ENCODE results near the gene EIF1.

EIF1 gene

GRCh38 chr17:41725134-41725533 lies 36.4 kb downstream of the EIF1 start:
- no peaks in the 10 kb centered on the region for H3K9me3 Mint-ChIP-seq
- H3K4me3 Mint-ChIP-seq, result no peak overlapping the region
- no peak for DNase-seq
- H3K4me1 Mint-ChIP-seq (ENCODE audit: low read depth), result no peaks in the 10 kb centered on the region
- H3K36me3 Mint-ChIP-seq (ENCODE audit: low read depth), result no peaks in the 10 kb centered on the region
- H3K27ac Mint-ChIP-seq, result no peak overlapping the region
- H3K27me3 Mint-ChIP-seq, result peaks cover 20% of the 10 kb centered on the region

- H3K27me3 Mint-ChIP-seq, result peaks cover 40% of the 10 kb centered on the region
- no peaks in the 10 kb centered on the region for H3K36me3 Mint-ChIP-seq (ENCODE audit: low read depth)
- H3K4me3 Mint-ChIP-seq, result no peak overlapping the region
- no peaks in the 10 kb centered on the region for H3K9me3 Mint-ChIP-seq
- H3K4me1 Mint-ChIP-seq (ENCODE audit: low read depth), result no peaks in the 10 kb centered on the region
- H3K27ac Mint-ChIP-seq, result no peak overlapping the region
- DNase-seq, result no peak
Measured at GRCh38 chr17:41728056-41728455, 39.4 kb downstream of the EIF1 start.

- Mint-ChIP-seq H3K9me3 (no peaks in the 10 kb centered on the region), H3K36me3 (ENCODE audit: low read depth) (no peaks in the 10 kb centered on the region), H3K4me3 (no peak overlapping the region), H3K27ac (no peak overlapping the region), H3K4me1 (ENCODE audit: low read depth) (peaks cover 6% of the 10 kb centered on the region), H3K27me3 (peaks cover 43% of the 10 kb centered on the region)
- DNase-seq, result no peak
Measured at GRCh38 chr17:41730479-41730878, 41.8 kb downstream of the EIF1 start.

GRCh38 chr17:41731836-41732235 lies 43.2 kb downstream of the EIF1 start:
- Mint-ChIP-seq H3K36me3 (ENCODE audit: low read depth) (no peaks in the 10 kb centered on the region), H3K4me1 (ENCODE audit: low read depth) (peaks cover 6% of the 10 kb centered on the region), H3K4me3 (no peak overlapping the region), H3K27ac (no peak overlapping the region), H3K27me3 (peaks cover 56% of the 10 kb centered on the region), H3K9me3 (no peaks in the 10 kb centered on the region)
- no peak for DNase-seq

GRCh38 chr17:41733348-41734138 lies 44.9 kb downstream of the EIF1 start:
- no peak overlapping the region for H3K4me3 Mint-ChIP-seq
- peaks cover 65% of the 10 kb centered on the region for H3K27me3 Mint-ChIP-seq
- no peak overlapping the region for H3K27ac Mint-ChIP-seq
- DNase-seq, result no peak
- H3K36me3 Mint-ChIP-seq (ENCODE audit: low read depth), result no peaks in the 10 kb centered on the region
- H3K9me3 Mint-ChIP-seq, result no peaks in the 10 kb centered on the region
- H3K4me1 Mint-ChIP-seq (ENCODE audit: low read depth), result peaks cover 6% of the 10 kb centered on the region

- DNase-seq, result peak; percentile 46
- Mint-ChIP-seq H3K27me3 (peaks cover 63% of the 10 kb centered on the region), H3K36me3 (ENCODE audit: low read depth) (no peaks in the 10 kb centered on the region), H3K4me1 (ENCODE audit: low read depth) (peaks cover 6% of the 10 kb centered on the region), H3K27ac (no peak within 1 kb of the TSS), H3K9me3 (no peaks in the 10 kb centered on the region), H3K4me3 (peak within 1 kb of the TSS; percentile 33)
Measured at GRCh38 chr17:41734139-41734948, 45.7 kb downstream of the EIF1 start, which contains the start of gene HAP1. Gene HAP1, minus strand, starts transcription at chr17:41734643. Its CDS starts 9 bp downstream, at chr17:41734634.

GRCh38 chr17:41734949-41735313 lies 46.2 kb downstream of the EIF1 start:
- Mint-ChIP-seq H3K36me3 (ENCODE audit: low read depth) (no peaks in the 10 kb centered on the region), H3K4me1 (ENCODE audit: low read depth) (peaks cover 6% of the 10 kb centered on the region), H3K27me3 (peaks cover 63% of the 10 kb centered on the region), H3K9me3 (no peaks in the 10 kb centered on the region), H3K27ac (no peak overlapping the region), H3K4me3 (peak overlapping the region; percentile 33)
- DNase-seq, result no peak

- H3K4me3 Mint-ChIP-seq, result no peak overlapping the region
Measured at GRCh38 chr17:41735744-41736143, 47.1 kb downstream of the EIF1 start.

GRCh38 chr17:41736983-41737679 lies 48.4 kb downstream of the EIF1 start:
- Mint-ChIP-seq H3K4me3 (no peak overlapping the region), H3K36me3 (ENCODE audit: low read depth) (no peaks in the 10 kb centered on the region), H3K27ac (no peak overlapping the region), H3K4me1 (ENCODE audit: low read depth) (peaks cover 6% of the 10 kb centered on the region), H3K9me3 (no peaks in the 10 kb centered on the region), H3K27me3 (peaks cover 42% of the 10 kb centered on the region)
- DNase-seq, result no peak

More at GRCh38 chr17:41735744-41736143, 47.1 kb downstream of the EIF1 start:
- no peak overlapping the region for H3K27ac Mint-ChIP-seq
- H3K4me1 Mint-ChIP-seq (ENCODE audit: low read depth), result peaks cover 6% of the 10 kb centered on the region
- no peak for DNase-seq
- no peaks in the 10 kb centered on the region for H3K9me3 Mint-ChIP-seq
- H3K36me3 Mint-ChIP-seq (ENCODE audit: low read depth), result no peaks in the 10 kb centered on the region
- peaks cover 56% of the 10 kb centered on the region for H3K27me3 Mint-ChIP-seq

GRCh38 chr17:41737680-41738023 lies 49.0 kb downstream of the EIF1 start:
- H3K27me3 Mint-ChIP-seq, result peaks cover 37% of the 10 kb centered on the region
- H3K4me3 Mint-ChIP-seq, result no peak overlapping the region
- no peaks in the 10 kb centered on the region for H3K36me3 Mint-ChIP-seq (ENCODE audit: low read depth)
- no peak overlapping the region for H3K27ac Mint-ChIP-seq
- peaks cover 6% of the 10 kb centered on the region for H3K4me1 Mint-ChIP-seq (ENCODE audit: low read depth)
- H3K9me3 Mint-ChIP-seq, result no peaks in the 10 kb centered on the region
- peak; percentile 36 for DNase-seq

GRCh38 chr17:41738077-41738800 lies 49.6 kb downstream of the EIF1 start:
- H3K4me3 Mint-ChIP-seq, result no peak overlapping the region
- peaks cover 6% of the 10 kb centered on the region for H3K4me1 Mint-ChIP-seq (ENCODE audit: low read depth)
- H3K27ac Mint-ChIP-seq, result no peak overlapping the region
- H3K27me3 Mint-ChIP-seq, result peaks cover 35% of the 10 kb centered on the region
- H3K36me3 Mint-ChIP-seq (ENCODE audit: low read depth), result no peaks in the 10 kb centered on the region
- peak; percentile 89 for DNase-seq
- no peaks in the 10 kb centered on the region for H3K9me3 Mint-ChIP-seq

GRCh38 chr17:41738801-41739112 lies 50.1 kb downstream of the EIF1 start:
- Mint-ChIP-seq H3K9me3 (no peaks in the 10 kb centered on the region), H3K4me1 (ENCODE audit: low read depth) (peaks cover 3% of the 10 kb centered on the region), H3K4me3 (no peak overlapping the region), H3K36me3 (ENCODE audit: low read depth) (no peaks in the 10 kb centered on the region), H3K27me3 (peaks cover 31% of the 10 kb centered on the region), H3K27ac (no peak overlapping the region)
- DNase-seq, result no peak

- Mint-ChIP-seq H3K4me3 (no peak overlapping the region), H3K27me3 (peaks cover 30% of the 10 kb centered on the region), H3K9me3 (no peaks in the 10 kb centered on the region), H3K4me1 (ENCODE audit: low read depth) (peaks cover 3% of the 10 kb centered on the region), H3K36me3 (ENCODE audit: low read depth) (no peaks in the 10 kb centered on the region), H3K27ac (no peak overlapping the region)
- no peak for DNase-seq
Measured at GRCh38 chr17:41739661-41740352, 51.1 kb downstream of the EIF1 start.

GRCh38 chr17:41740506-41740905 lies 51.8 kb downstream of the EIF1 start:
- peaks cover 25% of the 10 kb centered on the region for H3K27me3 Mint-ChIP-seq
- no peak for DNase-seq
- no peaks in the 10 kb centered on the region for H3K36me3 Mint-ChIP-seq (ENCODE audit: low read depth)
- H3K27ac Mint-ChIP-seq, result no peak overlapping the region
- H3K9me3 Mint-ChIP-seq, result no peaks in the 10 kb centered on the region
- H3K4me3 Mint-ChIP-seq, result no peak overlapping the region
- no peaks in the 10 kb centered on the region for H3K4me1 Mint-ChIP-seq (ENCODE audit: low read depth)
